ENCODE measurements around the gene VPS26C. TPM values are rescaled to one million over a fixed set of nuclear protein-coding genes. Genes with fewer than 3 reads are reported as not detected.

The VPS26C gene
- total and polyA plus RNA-seq, 2 of the 13 experiments (the other 11 are each of a cell fraction or from before 2014, with no cell fraction given): 30.3 to 39.7 TPM

DNA sequence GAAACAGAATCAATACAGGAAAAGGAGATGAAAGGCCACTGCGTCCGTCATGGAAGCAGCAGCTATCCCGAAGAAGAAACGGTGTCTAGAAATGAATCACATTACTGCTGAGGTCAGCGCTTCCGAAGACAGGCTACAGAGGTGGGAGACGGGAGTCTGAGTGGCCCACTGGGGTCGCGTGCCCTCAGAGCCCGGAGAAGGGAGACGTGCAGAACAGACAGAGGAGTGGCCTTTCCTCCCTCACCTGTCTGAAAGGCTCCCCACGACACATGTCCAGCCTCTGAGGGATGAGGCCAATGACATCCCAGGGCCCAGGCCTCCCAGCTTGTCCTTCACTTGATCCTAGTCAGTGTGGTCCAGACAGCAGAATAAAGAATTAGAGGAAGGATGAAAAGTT lies 35.9 kb downstream of the VPS26C start:
- Histone ChIP-seq H3K36me3 (replicated peaks in 1 of 2; ENCODE audit: control insufficient read depth in 1 of 2, insufficient read depth in 2 of 2, low read length in 2 of 2) (peaks cover 21 to 71% of the 10 kb centered on the region in 2 experiments; a peak in 4 of 5 replicates), H3K27me3 (ENCODE audit: control insufficient read depth in 1 of 2, insufficient read depth in 2 of 2, low read length in 2 of 2) (no peaks in the 10 kb centered on the region), H3K9ac (ENCODE audit: insufficient read depth, low read depth, low read length) (no peak overlapping the region), H3K4me2 (ENCODE audit: low read depth, low read length) (no peak overlapping the region), H2AFZ (ENCODE audit: low read length) (no peak overlapping the region), H4K20me1 (ENCODE audit: insufficient read depth, low read length) (no peaks in the 10 kb centered on the region), H3K9me3 (ENCODE audit: low read length) (no peaks in the 10 kb centered on the region), H3K27ac (ENCODE audit: extremely low read length, insufficient read depth, low read length) (no peak overlapping the region), H3K4me1 (ENCODE audit: insufficient read depth, low read length) (no peaks in the 10 kb centered on the region), H3K4me3 (replicated peaks in 1 of 3; ENCODE audit: insufficient read depth in 1 of 3, low read depth in 2 of 3, low read length in 3 of 3) (no peak overlapping the region), H3K79me2 (ENCODE audit: insufficient read depth, low read length) (peaks cover 10% of the 10 kb centered on the region)
- no peak for FAIRE-seq
- BruUV-seq (replicated peaks): no TSS peak
- WGBS (ENCODE audit: low lambda C conversion rate): 95% methylated on average over 12 of the region's 12 CpGs
- intact Hi-C loops (cut with micrococcal nuclease; ENCODE audit: unreplicated experiment) (no loop called here), in situ Hi-C loops (cut with HindIII; ENCODE audit: extremely low pct_ligation_motif_present, low pct_unique_long_range_greater_than_20kb) (no loop called here)
- peak; percentile 97 to 98 for TF ChIP-seq MAFK (conservative IDR thresholded peaks at IDR 0.05 in 1 of 2, IDR thresholded peaks at IDR 0.05 in 1 of 2; ENCODE audit: low read length in 2 of 2)
- no peak for TF ChIP-seq ZFP91 (CRISPR knock-in tag; IDR thresholded peaks at IDR 0.05; ENCODE audit: borderline replicate concordance)
- peak; percentile 97 for TF ChIP-seq MAFF (IDR thresholded peaks at IDR 0.05; ENCODE audit: low read depth, low read length)
- ChIA-PET POLR2A (no interaction called here), CTCF (ENCODE audit: low intra/inter-chr PET ratio, low total read pairs) (no interaction called here)
- no peak for ATAC-seq
- no peak for DNase-seq (ENCODE audit: low spot score)

- BruUV-seq (replicated peaks): no TSS peak
These were observed 36.4 kb downstream of the VPS26C start for GRCh38 chr21:37230632-37231248.

More at GRCh38 chr21:37230632-37231248, 36.4 kb downstream of the VPS26C start:
- ChIA-PET CTCF (ENCODE audit: low intra/inter-chr PET ratio, low total read pairs) (no interaction called here), POLR2A (no interaction called here)
- Histone ChIP-seq H3K36me3 (replicated peaks in 1 of 2; ENCODE audit: control insufficient read depth in 1 of 2, insufficient read depth in 2 of 2, low read length in 2 of 2) (peaks cover 21 to 72% of the 10 kb centered on the region in 2 experiments; a peak in 4 of 5 replicates), H3K4me3 (replicated peaks in 1 of 3; ENCODE audit: insufficient read depth in 1 of 3, low read depth in 2 of 3, low read length in 3 of 3) (no peak overlapping the region), H3K9ac (ENCODE audit: insufficient read depth, low read depth, low read length) (no peak overlapping the region), H3K4me1 (ENCODE audit: insufficient read depth, low read length) (no peaks in the 10 kb centered on the region), H4K20me1 (ENCODE audit: insufficient read depth, low read length) (no peaks in the 10 kb centered on the region), H3K27me3 (ENCODE audit: control insufficient read depth in 1 of 2, insufficient read depth in 2 of 2, low read length in 2 of 2) (no peaks in the 10 kb centered on the region), H3K79me2 (ENCODE audit: insufficient read depth, low read length) (peaks cover 14% of the 10 kb centered on the region), H3K27ac (ENCODE audit: extremely low read length, insufficient read depth, low read length) (no peak overlapping the region), H3K9me3 (ENCODE audit: low read length) (no peaks in the 10 kb centered on the region), H3K4me2 (ENCODE audit: low read depth, low read length) (no peak overlapping the region), H2AFZ (ENCODE audit: low read length) (no peak overlapping the region)
- 97% methylated on average over 16 of the region's 23 CpGs for WGBS (ENCODE audit: low lambda C conversion rate)
- intact Hi-C loops (cut with micrococcal nuclease; ENCODE audit: unreplicated experiment) (no loop called here), in situ Hi-C loops (cut with HindIII; ENCODE audit: extremely low pct_ligation_motif_present, low pct_unique_long_range_greater_than_20kb) (no loop called here)
- TF ChIP-seq NR2F1 (CRISPR knock-in tag; IDR thresholded peaks at IDR 0.05): no peak
- no peak for TF ChIP-seq JARID2 (CRISPR knock-in tag; IDR thresholded peaks at IDR 0.05; ENCODE audit: insufficient replicate concordance)
- TF ChIP-seq ZNF350 (CRISPR knock-in tag; IDR thresholded peaks at IDR 0.05; ENCODE audit: borderline replicate concordance, low read depth): no peak
- TF ChIP-seq HNRNPK (IDR thresholded peaks at IDR 0.05; ENCODE audit: low read depth, low read length, poor library complexity, severe bottlenecking): no peak
- TF ChIP-seq, protein P1, sequence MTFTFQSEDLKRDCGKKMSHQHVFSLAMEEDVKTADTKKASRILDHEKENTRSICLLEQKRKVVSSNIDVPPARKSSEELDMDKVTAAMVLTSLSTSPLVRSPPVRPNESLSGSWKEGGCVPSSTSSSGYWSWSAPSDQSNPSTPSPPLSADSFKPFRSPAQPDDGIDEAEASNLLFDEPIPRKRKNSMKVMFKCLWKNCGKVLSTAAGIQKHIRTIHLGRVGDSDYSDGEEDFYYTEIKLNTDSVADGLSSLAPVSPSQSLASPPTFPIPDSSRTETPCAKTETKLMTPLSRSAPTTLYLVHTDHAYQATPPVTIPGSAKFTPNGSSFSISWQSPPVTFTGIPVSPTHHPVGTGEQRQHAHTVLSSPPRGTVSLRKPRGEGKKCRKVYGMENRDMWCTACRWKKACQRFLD (CRISPR knock-in tag; IDR thresholded peaks at IDR 0.05; ENCODE audit: borderline replicate concordance): no peak
- no peak for TF ChIP-seq CBFB (CRISPR knock-in tag; IDR thresholded peaks at IDR 0.05)
- no peak for TF ChIP-seq NFE2L2 (IDR thresholded peaks at IDR 0.05; ENCODE audit: low read length)
- TF ChIP-seq GABPA (IDR thresholded peaks at IDR 0.05; ENCODE audit: low read depth, low read length): no peak
- TF ChIP-seq GABPA (CRISPR knock-in tag; IDR thresholded peaks at IDR 0.05; ENCODE audit: low read depth): no peak
- TF ChIP-seq ZNF383 (CRISPR knock-in tag; IDR thresholded peaks at IDR 0.05; ENCODE audit: borderline replicate concordance): no peak
- TF ChIP-seq SP140L (CRISPR knock-in tag; IDR thresholded peaks at IDR 0.05; ENCODE audit: borderline replicate concordance): no peak
- TF ChIP-seq SUZ12 (IDR thresholded peaks at IDR 0.05; ENCODE audit: low read depth, low read length): no peak
- ATAC-seq (no peak), FAIRE-seq (no peak), DNase-seq (ENCODE audit: low spot score) (no peak)

Measured in HepG2 (cell line).